Keratinocyte (primary cell): ENCODE data around the gene INO80.

Experiments
- EZH2 ChIP-seq: IDR thresholded peaks from one replicate; pipeline ENCODE4 v1.6.1; 2012; ENCODE audit warnings: inconsistent platforms, mild to moderate bottlenecking, low read length, moderate library complexity
- TF ChIP-seq, protein P1 (sequence below), 3 experiments: IDR thresholded peaks in 1 of 3; conservative IDR thresholded peaks in 1 of 3; optimal IDR thresholded peaks in 1 of 3; 2 replicates in 2 of 3; 3 replicates in 1 of 3; pipeline versions ENCODE3 to v1.5.1; 2011; ENCODE audit warnings: low read length in 3 of 3, mild to moderate bottlenecking in 3 of 3, moderate library complexity in 2 of 3, control low read depth in 1 of 3, inconsistent platforms in 1 of 3; ENCODE audit not compliant: insufficient read depth in 2 of 3; ENCODE audit errors: extremely low read depth in 1 of 3

DNA sequence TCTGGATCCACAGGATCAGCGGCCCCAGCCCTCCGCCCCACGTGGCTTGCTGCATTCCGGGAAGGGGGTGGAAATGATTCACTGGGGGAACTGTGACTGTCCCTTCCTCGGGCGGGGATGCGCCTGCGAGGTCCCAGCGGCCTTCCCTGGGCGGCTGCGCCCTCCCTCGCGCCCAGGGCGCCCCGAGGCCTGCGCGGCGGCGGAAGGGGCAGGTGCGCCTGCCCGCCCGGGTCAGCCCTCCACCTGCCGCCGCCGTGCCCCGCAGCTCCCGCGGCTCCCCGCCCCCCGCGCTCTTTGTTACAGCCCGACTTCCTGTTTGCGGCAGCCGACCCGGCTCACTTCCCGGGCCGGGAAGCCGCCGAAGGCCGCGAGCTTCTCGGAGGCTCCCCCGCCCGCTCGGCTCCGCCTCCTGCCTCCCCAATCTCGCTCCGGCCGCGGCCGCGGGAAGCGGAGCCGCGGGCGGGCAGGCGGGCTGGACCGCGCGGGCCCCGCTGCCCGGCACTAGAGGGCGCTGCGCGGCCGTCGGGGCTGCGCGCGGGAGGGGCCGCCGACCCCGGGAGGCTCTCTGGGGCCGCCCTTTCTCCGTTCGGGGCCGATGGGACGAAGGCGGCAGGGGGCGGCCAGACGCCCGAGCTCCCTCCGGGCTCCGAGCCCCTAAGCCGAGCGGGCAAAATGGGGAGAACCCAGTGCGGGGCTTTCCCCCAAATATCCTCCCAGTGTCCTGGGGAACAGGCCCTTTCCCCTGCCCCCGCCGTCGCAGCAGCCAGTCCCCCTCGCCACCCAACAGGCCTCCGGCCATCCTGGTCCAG, 174.3 kb downstream of the INO80 start:
- TF ChIP-seq, protein P1, sequence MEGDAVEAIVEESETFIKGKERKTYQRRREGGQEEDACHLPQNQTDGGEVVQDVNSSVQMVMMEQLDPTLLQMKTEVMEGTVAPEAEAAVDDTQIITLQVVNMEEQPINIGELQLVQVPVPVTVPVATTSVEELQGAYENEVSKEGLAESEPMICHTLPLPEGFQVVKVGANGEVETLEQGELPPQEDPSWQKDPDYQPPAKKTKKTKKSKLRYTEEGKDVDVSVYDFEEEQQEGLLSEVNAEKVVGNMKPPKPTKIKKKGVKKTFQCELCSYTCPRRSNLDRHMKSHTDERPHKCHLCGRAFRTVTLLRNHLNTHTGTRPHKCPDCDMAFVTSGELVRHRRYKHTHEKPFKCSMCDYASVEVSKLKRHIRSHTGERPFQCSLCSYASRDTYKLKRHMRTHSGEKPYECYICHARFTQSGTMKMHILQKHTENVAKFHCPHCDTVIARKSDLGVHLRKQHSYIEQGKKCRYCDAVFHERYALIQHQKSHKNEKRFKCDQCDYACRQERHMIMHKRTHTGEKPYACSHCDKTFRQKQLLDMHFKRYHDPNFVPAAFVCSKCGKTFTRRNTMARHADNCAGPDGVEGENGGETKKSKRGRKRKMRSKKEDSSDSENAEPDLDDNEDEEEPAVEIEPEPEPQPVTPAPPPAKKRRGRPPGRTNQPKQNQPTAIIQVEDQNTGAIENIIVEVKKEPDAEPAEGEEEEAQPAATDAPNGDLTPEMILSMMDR (optimal IDR thresholded peaks at IDR 0.05 in 1 of 3, IDR thresholded peaks at IDR 0.05 in 1 of 3, conservative IDR thresholded peaks at IDR 0.05 in 1 of 3; ENCODE audit: extremely low read depth in 1 of 3, insufficient read depth in 2 of 3, low read length in 3 of 3): peak in 2 of 3 experiments; percentile 30 to 66
- no peak for TF ChIP-seq EZH2
